Hepatic stellate cell (primary cell): Measurements from ENCODE around the gene UHRF1.
"Not testable (repeated sequence)": the region's sequence is repeated elsewhere in the genome, so short reads cannot be mapped to it uniquely, and the experiment has no call there.

ENCODE experiments used
- DNase-seq: peaks from one replicate; pipeline ENCODE4 v3.0.0; 2011; ENCODE audit warnings: low spot score

The UHRF1 gene

GRCh38 chr19:4900879-4901278, 8.4 kb upstream of the UHRF1 start:
- DNase-seq = not testable (repeated sequence)

GRCh38 chr19:4902796-4903195, 6.5 kb upstream of the UHRF1 start, which contains the start of gene ARRDC5:
Gene ARRDC5 (minus strand): TSS chr19:4902896. CDS start chr19:4902825, 71 bp downstream.
- DNase-seq = no peak

- no peak for DNase-seq
Measured at GRCh38 chr19:4904481-4904880, 4.8 kb upstream of the UHRF1 start.

- DNase-seq = no peak
Measured at GRCh38 chr19:4906963-4907362, 2.3 kb upstream of the UHRF1 start.

- DNase-seq = no peak
Measured at GRCh38 chr19:4908360-4908759, 941 bp upstream of the UHRF1 start.

GRCh38 chr19:4908781-4909155, 533 bp upstream of the UHRF1 start:
- no peak for DNase-seq

GRCh38 chr19:4909897-4910593, 744 bp downstream of the UHRF1 start:
- DNase-seq = peak; percentile 98

GRCh38 chr19:4910594-4911281, 1.4 kb downstream of the UHRF1 start:
- DNase-seq = peak; percentile 69

GRCh38 chr19:4911314-4911713, 2.0 kb downstream of the UHRF1 start:
- peak; percentile 19 for DNase-seq

DNA sequence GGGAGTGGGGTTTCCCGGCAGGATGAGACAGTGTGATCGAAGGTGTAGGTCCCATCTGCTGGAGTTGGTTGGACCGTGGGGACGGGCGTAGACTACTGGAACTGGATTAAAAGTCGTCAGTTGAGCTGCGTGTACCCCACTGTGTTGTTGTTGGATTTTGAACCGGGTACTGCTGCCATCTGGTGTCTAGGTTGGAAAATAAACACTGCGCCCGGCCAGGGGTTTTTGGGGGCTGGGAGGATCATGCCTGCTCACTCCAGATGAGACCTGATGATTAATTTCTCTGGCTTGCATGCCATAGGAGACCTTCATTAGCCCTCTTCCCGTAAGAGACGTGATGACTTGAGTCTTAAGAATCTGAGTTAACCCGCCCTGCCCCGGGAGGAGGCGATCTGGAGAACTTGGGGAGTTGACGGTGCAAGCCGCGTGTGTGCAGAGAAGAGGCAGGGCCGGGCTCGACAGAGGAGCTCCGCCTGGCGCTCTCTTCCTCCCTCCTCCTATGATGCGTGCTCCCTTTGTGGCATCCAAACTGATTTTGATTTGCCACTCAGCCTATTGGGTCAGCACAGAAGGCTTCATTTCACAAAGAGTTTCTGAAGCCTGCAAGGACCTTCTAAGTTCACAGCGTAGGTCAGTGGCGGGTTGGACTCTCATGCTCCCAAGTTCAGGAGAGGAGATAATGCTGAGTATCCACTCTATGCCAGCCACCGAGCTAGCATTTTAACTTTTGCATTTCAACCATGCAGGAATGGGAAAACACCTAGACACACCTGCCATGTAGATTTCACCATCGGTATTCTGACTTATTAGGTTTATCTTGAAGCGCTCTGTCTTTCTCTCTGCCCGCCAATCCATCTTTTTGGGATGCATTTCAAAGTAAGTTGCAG, 2.7 kb downstream of the UHRF1 start:
- DNase-seq = peak; percentile 99

DNA sequence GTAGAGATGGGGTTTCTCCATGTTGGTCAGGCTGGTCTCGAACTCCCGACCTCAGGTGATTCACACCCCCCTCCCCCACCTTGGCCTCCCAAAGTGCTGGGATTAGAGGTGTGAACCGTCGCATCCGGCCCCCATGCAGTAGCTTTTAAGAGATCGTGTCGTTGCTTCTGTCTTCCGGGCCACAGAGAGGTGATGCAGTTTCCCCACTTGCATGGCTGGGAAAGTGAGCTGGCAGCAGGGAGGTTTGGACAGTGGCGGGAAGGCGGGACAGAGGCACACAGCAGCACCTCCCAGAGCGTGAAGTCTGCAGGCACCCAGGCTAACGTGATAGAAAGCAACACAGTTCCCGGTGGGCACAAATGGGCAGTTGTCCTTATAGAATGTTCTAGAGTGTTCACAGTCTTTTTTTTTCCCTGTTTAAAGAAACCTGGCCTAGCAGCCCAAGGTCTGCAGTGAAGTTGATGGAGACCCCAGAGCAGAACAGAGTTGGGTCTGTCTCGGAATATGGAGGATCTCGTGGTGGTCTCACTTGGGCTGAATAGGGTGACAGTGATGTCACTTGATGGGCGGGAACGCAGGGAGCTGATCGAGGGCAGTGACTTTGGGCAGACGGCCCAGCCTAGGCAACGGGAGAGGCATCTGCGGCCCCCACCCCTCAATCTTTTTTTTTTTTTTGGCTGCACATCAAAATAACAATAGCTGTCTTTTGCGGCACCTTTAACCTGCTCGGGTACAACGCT, 4.9 kb downstream of the UHRF1 start:
- no peak for DNase-seq

DNA sequence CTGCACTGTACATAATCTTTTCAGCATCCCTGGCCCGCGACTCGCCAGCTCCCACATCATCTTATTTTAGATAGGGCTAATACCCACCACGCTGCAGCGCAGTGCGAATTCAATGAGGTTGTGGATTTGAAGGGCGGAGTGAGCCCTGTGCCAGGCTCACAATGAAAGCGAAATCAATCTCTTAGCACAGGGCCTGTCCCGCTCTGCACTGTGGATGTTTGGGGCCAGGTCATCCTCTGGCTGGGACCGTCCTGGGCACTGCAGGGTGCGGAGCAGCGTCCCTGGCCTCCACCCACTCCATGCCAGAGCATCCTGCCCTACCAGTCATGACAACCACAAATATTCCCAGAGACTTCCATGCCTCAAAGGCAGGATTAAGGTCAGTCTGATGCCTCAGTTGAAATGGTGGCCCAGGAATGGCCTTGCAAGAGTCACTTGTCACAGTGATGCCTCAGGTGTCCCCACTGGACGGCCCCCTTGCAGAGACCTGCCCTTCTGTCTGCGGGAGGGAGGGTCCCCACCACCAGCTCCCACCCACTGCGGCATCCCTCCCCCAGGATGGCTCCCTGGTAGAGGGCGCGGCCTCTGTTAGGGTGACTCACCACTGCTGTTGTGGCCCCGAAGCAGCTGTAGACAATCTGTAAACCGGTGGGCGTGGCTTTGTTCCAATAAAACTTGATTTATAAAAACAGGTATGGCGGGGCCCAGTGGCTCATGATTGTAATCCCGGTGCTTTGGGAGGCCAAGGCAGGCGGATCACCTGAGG, 5.6 kb downstream of the UHRF1 start:
- DNase-seq = peak; percentile 82

- DNase-seq = no peak
Measured at GRCh38 chr19:4916292-4917082, 7.2 kb downstream of the UHRF1 start.

GRCh38 chr19:4922530-4923275, 13.4 kb downstream of the UHRF1 start:
- no peak for DNase-seq

GRCh38 chr19:4923276-4923747, 14.0 kb downstream of the UHRF1 start:
- no peak for DNase-seq

- no peak for DNase-seq
Measured at GRCh38 chr19:4929186-4929585, 19.9 kb downstream of the UHRF1 start.

GRCh38 chr19:4930664-4931063, 21.4 kb downstream of the UHRF1 start:
- no peak for DNase-seq

DNA sequence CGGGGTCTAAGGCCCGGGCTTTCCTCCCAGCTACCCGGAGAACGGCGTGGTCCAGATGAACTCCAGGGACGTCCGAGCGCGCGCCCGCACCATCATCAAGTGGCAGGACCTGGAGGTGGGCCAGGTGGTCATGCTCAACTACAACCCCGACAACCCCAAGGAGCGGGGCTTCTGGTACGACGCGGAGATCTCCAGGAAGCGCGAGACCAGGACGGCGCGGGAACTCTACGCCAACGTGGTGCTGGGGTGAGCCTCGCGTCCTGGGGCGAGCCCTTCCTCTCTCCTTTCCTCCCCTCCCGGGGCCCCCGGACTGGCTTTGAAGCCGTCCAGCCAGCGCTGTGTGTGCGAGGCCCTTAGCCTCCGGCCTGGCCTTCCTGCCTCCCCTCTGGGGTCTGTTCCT, 23.4 kb downstream of the UHRF1 start:
- no peak for DNase-seq

- DNase-seq = no peak
Measured at GRCh38 chr19:4933528-4933927, 24.2 kb downstream of the UHRF1 start.

DNA sequence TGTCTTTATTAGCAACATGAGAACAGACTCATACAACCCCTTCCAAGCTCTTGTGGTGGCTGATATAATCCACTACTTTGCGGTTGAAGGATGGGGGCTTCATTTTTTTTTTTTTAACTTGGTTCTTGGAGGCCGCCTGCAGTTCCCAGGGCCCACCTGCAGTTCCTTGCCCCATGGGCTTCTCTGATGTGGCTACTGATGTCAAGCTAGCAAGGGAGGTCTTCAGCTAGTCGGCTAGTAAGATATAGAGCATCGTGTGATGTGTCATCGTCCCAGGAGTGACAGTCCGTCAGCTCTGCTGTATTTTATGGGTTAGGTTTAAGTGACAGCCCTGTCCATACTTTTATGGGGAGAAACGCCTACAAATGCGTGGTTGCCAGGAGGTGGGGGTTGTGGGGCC, 26.1 kb downstream of the UHRF1 start:
- DNase-seq = no peak
